GM12801 (cell line): ENCODE results near the gene B4GALT6.

ENCODE experiments used
- TF ChIP-seq, protein P1 (sequence below): IDR thresholded peaks from one replicate; pipeline ENCODE4 v1.5.1; 2011; ENCODE audit warnings: control low read depth; ENCODE audit not compliant: insufficient read length; ENCODE audit errors: extremely low read depth

B4GALT6 gene

DNA sequence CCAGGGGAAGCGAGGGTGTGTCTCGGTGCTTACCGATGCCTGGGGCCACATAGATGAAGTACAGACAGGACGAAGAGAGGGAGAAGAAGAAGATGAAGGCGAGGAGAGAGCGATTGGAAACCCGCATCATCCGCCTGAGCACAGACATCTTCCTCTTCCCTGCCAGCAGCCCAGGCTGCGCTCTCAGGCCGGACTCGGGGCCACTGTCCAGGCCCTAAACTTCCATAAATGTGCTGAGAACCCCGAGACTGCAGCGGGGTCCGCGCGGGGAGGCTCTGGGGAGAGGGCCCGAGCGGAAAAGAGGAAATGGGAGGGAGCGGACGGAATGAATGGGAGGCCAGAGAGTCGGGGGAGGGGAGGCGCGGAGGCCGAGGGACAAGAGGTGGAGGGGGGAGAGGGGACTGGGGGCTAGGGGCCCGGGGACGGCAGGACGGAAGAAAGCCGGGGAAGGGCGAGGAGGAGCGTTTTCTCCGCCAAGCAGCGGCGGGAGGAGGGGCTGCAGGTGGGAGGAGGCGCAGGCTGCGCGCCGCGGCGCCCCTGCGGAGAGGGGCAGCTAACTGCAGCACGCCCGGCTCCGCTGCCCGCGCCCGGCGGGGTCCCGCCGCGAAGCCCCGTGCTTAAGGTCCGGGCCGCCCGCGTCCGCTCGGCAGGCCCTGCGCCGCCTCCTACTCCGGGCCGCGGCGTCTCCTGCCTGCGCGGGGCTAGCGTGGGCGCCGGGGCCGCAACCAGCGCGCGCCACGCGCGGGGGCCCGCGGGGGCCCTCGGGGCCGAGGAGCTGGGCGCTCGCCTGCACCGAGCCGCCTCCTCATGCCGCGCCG lies at the start of gene B4GALT6:
B4GALT6 (minus strand) TSS at position 303 of the 818 bp plus-strand sequence; CDS start at position 148, 155 bp downstream.
- TF ChIP-seq, protein P1, sequence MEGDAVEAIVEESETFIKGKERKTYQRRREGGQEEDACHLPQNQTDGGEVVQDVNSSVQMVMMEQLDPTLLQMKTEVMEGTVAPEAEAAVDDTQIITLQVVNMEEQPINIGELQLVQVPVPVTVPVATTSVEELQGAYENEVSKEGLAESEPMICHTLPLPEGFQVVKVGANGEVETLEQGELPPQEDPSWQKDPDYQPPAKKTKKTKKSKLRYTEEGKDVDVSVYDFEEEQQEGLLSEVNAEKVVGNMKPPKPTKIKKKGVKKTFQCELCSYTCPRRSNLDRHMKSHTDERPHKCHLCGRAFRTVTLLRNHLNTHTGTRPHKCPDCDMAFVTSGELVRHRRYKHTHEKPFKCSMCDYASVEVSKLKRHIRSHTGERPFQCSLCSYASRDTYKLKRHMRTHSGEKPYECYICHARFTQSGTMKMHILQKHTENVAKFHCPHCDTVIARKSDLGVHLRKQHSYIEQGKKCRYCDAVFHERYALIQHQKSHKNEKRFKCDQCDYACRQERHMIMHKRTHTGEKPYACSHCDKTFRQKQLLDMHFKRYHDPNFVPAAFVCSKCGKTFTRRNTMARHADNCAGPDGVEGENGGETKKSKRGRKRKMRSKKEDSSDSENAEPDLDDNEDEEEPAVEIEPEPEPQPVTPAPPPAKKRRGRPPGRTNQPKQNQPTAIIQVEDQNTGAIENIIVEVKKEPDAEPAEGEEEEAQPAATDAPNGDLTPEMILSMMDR, result no peak

GRCh38 chr18:31731628-31732027 lies 47.2 kb upstream of the B4GALT6 start:
- TF ChIP-seq, protein P1, result no peak

GRCh38 chr18:31723990-31724711 lies 39.8 kb upstream of the B4GALT6 start:
- TF ChIP-seq, protein P1, result no peak

- TF ChIP-seq, protein P1, result no peak
These were observed 39.2 kb upstream of the B4GALT6 start for GRCh38 chr18:31723639-31723989.

- TF ChIP-seq, protein P1, result no peak
These were observed 38.1 kb upstream of the B4GALT6 start for GRCh38 chr18:31722369-31722957.

- TF ChIP-seq, protein P1, result no peak
These were observed 37.2 kb upstream of the B4GALT6 start for GRCh38 chr18:31721601-31722000.

DNA sequence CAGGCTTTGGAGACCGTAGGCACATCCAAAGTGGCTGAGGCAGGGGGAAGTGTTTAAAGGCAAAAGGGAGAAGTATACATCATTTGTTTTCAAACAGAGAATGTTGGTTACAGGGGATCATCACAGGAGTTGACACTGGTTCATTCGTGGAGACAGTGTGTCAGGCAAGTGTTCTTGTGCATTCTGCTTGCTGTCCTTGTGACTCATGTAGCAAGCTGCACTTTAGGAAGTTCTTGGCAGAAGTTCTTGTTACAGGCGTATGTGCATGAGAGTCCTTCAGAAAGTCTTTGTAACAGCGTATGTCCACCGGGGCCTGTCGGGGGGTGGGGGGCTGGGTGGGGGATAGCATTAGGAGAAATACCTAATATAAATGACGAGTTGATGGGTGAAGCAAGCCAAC lies 36.5 kb upstream of the B4GALT6 start:
- TF ChIP-seq, protein P1, result no peak
